Activated CD8-positive, alpha-beta memory T cell treated with anti-CD3 and anti-CD28 coated beads, Interleukin-2, amount 10 ng/mL, durations not matched to agents 7 days and 5 days (primary cell): ENCODE data around the gene CNTN1. TPM values are rescaled to one million over a fixed set of nuclear protein-coding genes. Genes with fewer than 3 reads are reported as not detected.

Source experiments
- ATAC-seq: fragments of 150-1000 bp; cut with Tn5 transposase; one replicate; pipeline ENCODE4 v1.10.0; 2021; ENCODE audit warnings: moderate library complexity
- CTCF ChIA-PET: fragments of 350-600 bp; sonication (Branson Sonifier 250); formaldehyde crosslinking; loops from one replicate; lab custom pipeline; 2021; ENCODE audit warnings: antibody characterized with exemption; lab: Charles Lee
- DNase-seq: peaks from one replicate; pipeline ENCODE4 v3.0.0-alpha.2; 2020
- H3K27ac Mint-ChIP-seq: one replicate; pipeline ENCODE4 v1.8.0; 2021; ENCODE audit warnings: mild to moderate bottlenecking, mixed read lengths
- H3K27me3 Mint-ChIP-seq: one replicate; pipeline ENCODE4 v1.8.0; 2021; ENCODE audit warnings: mixed read lengths
- H3K36me3 Mint-ChIP-seq: one replicate; pipeline ENCODE4 v1.8.0; 2021; ENCODE audit warnings: mild to moderate bottlenecking, mixed read lengths
- H3K4me1 Mint-ChIP-seq: one replicate; pipeline ENCODE4 v1.8.0; 2021; ENCODE audit warnings: mixed read lengths
- H3K4me3 Mint-ChIP-seq: one replicate; pipeline ENCODE4 v1.8.0; 2021; ENCODE audit warnings: mild to moderate bottlenecking, moderate library complexity, mixed read lengths
- H3K9me3 Mint-ChIP-seq: one replicate; pipeline ENCODE4 v1.8.0; 2022; ENCODE audit warnings: low read depth, mixed read lengths
- total RNA-seq, 2 experiments: library from RNA; stranded (reverse); gene quantifications; one replicate each; pipeline ENCODE4 v1.2.3, GENCODE V29; 2021

CNTN1 gene
- total RNA-seq, 2 experiments from 2014 or later, result not detected

DNA sequence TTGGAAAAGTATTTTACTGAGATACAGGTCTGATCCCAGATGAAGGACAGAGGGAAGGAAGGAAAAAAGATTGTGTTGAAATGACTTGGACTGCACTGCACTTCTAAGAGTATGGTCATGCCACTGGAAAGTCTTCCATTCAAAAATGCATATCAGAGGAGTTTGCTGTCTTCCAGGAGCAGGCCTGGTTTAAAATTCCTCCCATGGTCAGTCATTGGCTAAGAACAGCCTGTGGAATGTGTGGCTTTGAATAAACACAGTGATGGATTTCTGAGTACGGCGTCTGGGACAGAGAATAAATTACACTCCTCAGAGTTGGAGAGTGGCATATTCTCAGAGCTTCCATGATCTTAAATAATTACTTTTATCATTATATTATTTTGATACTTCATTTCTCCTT, 250.1 kb downstream of the CNTN1 start:
- Mint-ChIP-seq H3K27ac (no peak overlapping the region), H3K36me3 (no peaks in the 10 kb centered on the region), H3K27me3 (peaks cover 4% of the 10 kb centered on the region), H3K9me3 (no peaks in the 10 kb centered on the region), H3K4me3 (no peak overlapping the region), H3K4me1 (no peaks in the 10 kb centered on the region)
- CTCF ChIA-PET, result interaction anchor here (1.2 kb wide), 1 partner anchor 48 kb away, joined by 3 read pairs; no protein-coding TSS in a partner anchor
- DNase-seq (no peak), ATAC-seq (no peak)

DNA sequence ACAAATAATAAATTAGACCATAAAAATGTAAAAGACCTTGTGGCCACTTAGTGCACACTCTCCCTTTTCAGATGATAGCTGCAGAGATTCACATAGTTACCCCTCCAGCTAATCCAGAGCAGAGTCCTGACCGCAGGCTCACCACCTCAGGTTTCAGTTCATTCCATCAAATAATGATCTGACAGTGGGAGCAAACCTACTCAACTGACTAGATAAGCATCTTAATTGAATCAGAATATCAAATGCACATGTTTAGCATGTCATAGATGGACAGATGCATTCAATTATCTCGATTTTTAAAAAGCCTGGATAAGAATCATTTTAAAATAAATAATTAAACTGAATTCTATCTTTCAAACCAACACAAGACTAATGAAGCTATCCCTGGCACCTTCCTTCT, 253.5 kb downstream of the CNTN1 start:
- Mint-ChIP-seq H3K27me3 (peaks cover 4% of the 10 kb centered on the region), H3K27ac (no peak overlapping the region), H3K4me3 (no peak overlapping the region), H3K9me3 (no peaks in the 10 kb centered on the region), H3K4me1 (no peaks in the 10 kb centered on the region), H3K36me3 (no peaks in the 10 kb centered on the region)
- CTCF ChIA-PET, result interaction anchor here (1.0 to 1.6 kb wide), 3 partner anchors 23 to 1079 kb away, joined by 3 to 4 read pairs (median 3); no protein-coding TSS in a partner anchor
- no peak for DNase-seq
- ATAC-seq, result no peak

DNA sequence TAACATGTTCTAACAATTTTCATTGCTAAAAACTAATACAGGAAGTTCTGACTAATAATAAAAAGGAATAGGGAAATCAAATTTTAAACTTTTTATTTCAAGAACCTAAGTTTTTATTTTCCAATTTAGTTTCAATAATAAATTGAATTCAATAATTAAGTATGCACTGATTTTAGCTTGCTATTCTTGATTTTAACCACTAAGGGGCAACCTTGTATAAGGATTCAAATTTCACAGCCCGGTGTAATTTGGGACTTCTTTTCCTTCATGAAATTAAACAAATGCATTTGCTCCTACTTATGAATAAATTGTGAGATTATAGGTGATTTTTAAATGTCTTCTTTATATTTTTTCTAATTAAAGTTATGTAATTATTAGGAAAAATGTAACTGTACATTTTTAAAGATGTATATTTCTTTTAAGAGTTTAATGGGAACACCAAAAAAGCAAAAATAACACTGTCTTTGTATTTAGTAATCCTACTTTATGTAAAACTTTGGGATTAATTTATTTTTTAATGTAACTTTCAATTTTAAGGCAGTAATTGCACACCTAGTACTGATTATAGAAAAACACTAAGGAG, 254.5 kb downstream of the CNTN1 start:
- Mint-ChIP-seq H3K9me3 (no peaks in the 10 kb centered on the region), H3K4me1 (no peaks in the 10 kb centered on the region), H3K36me3 (no peaks in the 10 kb centered on the region), H3K4me3 (no peak overlapping the region), H3K27me3 (peaks cover 4% of the 10 kb centered on the region), H3K27ac (no peak overlapping the region)
- CTCF ChIA-PET, result interaction anchor here (1.0 to 1.6 kb wide), 4 partner anchors 22 to 1078 kb away, joined by 3 to 6 read pairs (median 4); no protein-coding TSS in a partner anchor
- no peak for ATAC-seq
- DNase-seq, result no peak

DNA sequence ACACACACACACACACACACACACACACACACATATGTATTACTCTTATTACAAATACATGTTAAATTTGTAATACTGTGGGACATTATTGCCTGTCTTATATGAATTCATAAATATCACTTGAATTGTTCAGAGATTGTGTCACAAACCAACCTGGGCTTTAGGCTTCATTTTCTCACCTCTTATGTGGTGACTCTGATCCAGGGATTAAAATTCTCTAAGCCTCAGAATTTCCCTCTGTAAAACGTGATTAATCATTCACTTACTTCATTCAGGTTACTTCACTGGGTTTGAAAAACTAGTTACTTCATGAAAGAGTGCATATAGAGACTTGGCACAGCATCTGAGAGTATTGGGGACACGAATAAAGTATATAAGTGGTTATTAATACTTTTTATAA, 255.6 kb downstream of the CNTN1 start:
- Mint-ChIP-seq H3K4me1 (no peaks in the 10 kb centered on the region), H3K27ac (no peak overlapping the region), H3K9me3 (no peaks in the 10 kb centered on the region), H3K4me3 (no peak overlapping the region), H3K36me3 (no peaks in the 10 kb centered on the region), H3K27me3 (no peaks in the 10 kb centered on the region)
- DNase-seq (no peak), ATAC-seq (no peak)
- CTCF ChIA-PET, result no interaction called here

DNA sequence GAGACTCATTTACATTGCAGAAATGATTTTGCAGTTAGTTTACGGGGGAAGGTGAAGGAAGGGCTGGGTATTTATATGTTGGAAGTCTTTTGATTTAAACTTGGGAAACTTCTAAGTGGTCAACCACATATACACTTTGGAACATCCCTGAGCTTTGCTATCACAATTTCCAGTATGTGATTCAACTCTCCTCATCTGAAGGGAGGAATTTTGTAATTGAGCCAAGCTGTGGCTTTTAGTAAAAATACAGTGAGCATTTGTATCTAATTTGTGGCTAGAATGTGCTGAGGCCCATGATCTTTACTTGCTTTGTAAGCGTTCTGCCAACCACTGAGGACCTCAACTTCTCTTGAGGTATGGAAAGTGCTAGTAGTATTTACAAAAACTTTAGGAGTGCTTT, 260.8 kb downstream of the CNTN1 start:
- no peak for DNase-seq
- Mint-ChIP-seq H3K27me3 (no peaks in the 10 kb centered on the region), H3K4me3 (no peak overlapping the region), H3K4me1 (no peaks in the 10 kb centered on the region), H3K9me3 (no peaks in the 10 kb centered on the region), H3K36me3 (no peaks in the 10 kb centered on the region), H3K27ac (no peak overlapping the region)
- no peak for ATAC-seq
- CTCF ChIA-PET, result no interaction called here

DNA sequence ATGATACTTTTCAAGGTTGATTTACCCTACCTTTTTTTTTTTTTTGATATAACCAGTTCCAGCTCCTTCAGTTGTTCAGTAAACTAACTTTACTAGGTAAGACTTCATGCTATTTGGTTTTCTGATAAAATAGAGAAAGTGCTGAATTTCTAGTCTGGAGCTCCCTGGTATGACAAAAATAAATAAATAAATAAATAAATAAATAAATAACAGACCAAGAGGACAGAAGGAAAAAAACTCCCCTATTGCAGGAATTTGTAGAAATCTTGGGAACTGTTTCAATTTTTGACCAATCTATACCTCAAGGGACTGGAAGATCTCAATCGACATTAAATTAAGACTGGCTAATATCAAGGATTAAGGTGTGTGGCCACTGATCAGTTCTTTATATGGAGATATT, 265.2 kb downstream of the CNTN1 start:
- no peak for ATAC-seq
- H3K4me3 Mint-ChIP-seq, result no peak overlapping the region
- DNase-seq, result no peak
- H3K9me3 Mint-ChIP-seq, result no peaks in the 10 kb centered on the region
- CTCF ChIA-PET, result no interaction called here
- no peaks in the 10 kb centered on the region for H3K4me1 Mint-ChIP-seq
- H3K36me3 Mint-ChIP-seq, result no peaks in the 10 kb centered on the region
- no peaks in the 10 kb centered on the region for H3K27me3 Mint-ChIP-seq
- H3K27ac Mint-ChIP-seq, result no peak overlapping the region

DNA sequence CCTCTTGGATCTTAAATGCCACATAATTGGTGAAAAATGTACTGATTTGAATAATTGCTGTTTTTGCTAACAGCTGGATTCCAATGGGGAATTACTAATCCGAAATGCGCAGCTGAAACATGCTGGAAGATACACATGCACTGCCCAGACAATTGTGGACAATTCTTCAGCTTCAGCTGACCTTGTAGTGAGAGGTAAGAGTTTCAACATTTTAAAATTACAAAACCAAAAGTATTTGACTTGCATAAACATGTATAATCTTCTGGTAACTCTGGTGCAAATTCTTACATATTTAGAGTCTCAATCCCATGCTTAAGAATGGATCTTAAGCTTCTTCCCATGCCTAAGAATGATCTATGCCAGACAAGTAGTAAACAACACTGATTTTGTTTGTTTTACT, 266.8 kb downstream of the CNTN1 start:
- no peaks in the 10 kb centered on the region for H3K27me3 Mint-ChIP-seq
- CTCF ChIA-PET, result no interaction called here
- no peak overlapping the region for H3K27ac Mint-ChIP-seq

DNA sequence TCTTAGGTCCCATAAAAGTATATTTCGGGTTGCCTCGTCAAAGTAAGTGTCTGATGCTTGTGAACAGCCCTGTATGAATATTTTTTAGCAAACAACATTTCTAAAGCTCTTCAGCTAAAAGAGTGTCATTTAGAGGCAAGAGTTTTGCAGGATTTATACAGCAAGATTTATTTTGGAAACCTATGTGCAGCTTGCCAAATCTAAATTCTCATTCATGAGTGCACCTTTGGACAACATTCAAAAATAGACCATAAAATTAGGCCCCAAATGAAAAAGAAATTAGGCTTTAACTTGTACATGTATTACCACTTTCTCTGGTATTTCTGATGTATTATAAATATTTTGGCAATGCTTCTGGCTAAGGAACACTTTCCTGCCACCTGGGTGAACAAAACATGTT, 271.5 kb downstream of the CNTN1 start:
- no peak overlapping the region for H3K4me3 Mint-ChIP-seq

More for the DNA sequence above, 266.8 kb downstream of the CNTN1 start:
- Mint-ChIP-seq H3K4me1 (no peaks in the 10 kb centered on the region), H3K4me3 (no peak overlapping the region), H3K9me3 (no peaks in the 10 kb centered on the region), H3K36me3 (no peaks in the 10 kb centered on the region)
- ATAC-seq, result no peak
- DNase-seq, result no peak

DNA sequence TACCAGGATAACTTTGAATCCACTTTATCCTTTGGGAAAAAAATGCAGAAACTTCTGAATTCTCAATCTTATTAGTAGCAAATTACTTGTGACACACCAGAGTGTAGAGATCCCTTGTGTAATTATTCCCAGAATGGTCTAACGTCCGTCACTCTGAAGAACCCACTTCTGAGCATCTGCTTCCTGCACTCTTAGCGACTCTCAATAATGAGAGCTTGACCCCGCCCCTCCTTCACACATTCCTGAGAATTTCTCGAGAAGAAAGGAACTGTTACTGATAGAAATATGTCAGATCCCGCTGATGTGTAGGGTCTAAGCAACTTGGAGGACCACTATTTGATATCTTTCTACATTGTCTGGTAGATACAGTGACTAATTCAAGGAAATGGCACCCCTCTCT, 277.6 kb downstream of the CNTN1 start:
- DNase-seq, result no peak
- Mint-ChIP-seq H3K27ac (no peak overlapping the region), H3K4me3 (no peak overlapping the region), H3K27me3 (no peaks in the 10 kb centered on the region), H3K36me3 (no peaks in the 10 kb centered on the region), H3K9me3 (no peaks in the 10 kb centered on the region), H3K4me1 (no peaks in the 10 kb centered on the region)
- no peak for ATAC-seq
- CTCF ChIA-PET, result no interaction called here

More for the DNA sequence above, 271.5 kb downstream of the CNTN1 start:
- Mint-ChIP-seq H3K27ac (no peak overlapping the region), H3K36me3 (no peaks in the 10 kb centered on the region), H3K4me1 (no peaks in the 10 kb centered on the region), H3K9me3 (no peaks in the 10 kb centered on the region), H3K27me3 (no peaks in the 10 kb centered on the region)
- CTCF ChIA-PET, result no interaction called here
- no peak for ATAC-seq
- no peak for DNase-seq

DNA sequence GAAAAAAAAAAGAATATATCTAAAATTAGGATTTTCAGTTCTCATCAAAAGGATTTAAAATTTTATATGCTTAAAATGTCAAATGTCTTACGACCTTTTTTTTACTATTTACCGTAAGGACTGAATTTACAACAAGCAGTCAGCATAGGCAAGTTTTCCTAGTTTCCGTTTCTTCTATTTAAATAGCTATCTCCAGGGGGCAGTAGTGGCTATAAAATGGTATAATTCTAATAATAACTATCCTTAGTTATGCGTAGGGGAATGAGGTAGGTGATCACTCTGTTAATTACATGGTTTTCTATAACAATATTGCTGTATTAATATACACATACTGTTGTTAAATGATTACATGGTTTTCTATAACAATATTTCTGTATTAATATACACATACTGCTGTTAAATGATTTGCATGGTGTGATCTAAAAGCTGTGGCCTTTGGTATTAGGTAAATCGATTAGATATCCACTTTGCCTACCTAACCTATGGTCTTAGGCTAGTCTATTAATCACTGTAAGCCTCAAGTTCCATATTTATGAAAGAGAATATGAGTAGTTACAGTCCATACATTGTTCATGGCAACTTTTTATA, 278.2 kb downstream of the CNTN1 start:
- Mint-ChIP-seq H3K4me3 (no peak overlapping the region), H3K9me3 (no peaks in the 10 kb centered on the region), H3K36me3 (no peaks in the 10 kb centered on the region), H3K27ac (no peak overlapping the region), H3K4me1 (no peaks in the 10 kb centered on the region), H3K27me3 (no peaks in the 10 kb centered on the region)
- no peak for DNase-seq
- no peak for ATAC-seq
- CTCF ChIA-PET, result no interaction called here

DNA sequence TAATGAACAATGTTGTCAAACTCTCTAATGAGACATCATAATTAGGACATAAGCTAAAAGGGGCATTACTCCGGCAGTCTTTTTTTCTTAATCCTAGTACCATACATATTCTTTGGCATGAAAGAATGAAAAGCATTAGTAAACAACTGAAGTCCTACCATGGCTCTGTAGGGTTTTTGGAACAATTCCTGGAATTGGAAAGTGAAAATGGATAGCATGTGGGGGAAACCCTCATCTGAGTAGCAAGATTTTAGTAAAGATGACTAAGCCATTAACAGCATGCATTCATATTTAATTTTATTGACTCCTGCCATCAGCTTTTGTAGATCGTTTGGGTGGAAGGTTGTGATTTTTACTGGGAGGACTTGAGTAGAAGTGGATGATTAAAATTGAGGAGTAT, 279.7 kb downstream of the CNTN1 start:
- Mint-ChIP-seq H3K4me3 (no peak overlapping the region), H3K36me3 (no peaks in the 10 kb centered on the region), H3K27me3 (no peaks in the 10 kb centered on the region), H3K9me3 (no peaks in the 10 kb centered on the region), H3K4me1 (no peaks in the 10 kb centered on the region), H3K27ac (no peak overlapping the region)
- CTCF ChIA-PET, result no interaction called here
- no peak for DNase-seq
- ATAC-seq, result no peak

DNA sequence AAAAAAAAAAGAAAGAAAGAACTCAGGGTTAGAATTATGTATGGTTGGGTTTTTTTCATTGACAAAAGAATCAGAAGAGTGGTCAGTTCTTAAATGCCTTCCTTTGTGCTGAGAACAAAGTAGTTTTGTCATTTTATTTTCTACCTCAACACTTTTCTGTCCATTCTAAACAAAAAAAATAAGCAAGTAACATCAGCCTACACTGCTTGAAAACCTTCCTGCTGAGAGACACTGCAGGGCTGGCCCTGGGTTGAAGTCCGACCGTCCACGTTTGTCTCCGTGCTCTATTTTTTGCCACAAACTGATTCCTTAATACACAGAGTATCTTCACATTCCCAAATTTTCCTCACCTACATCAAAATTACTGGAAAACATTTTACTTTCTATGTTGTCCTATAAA, 284.3 kb downstream of the CNTN1 start:
- CTCF ChIA-PET, result no interaction called here
- Mint-ChIP-seq H3K9me3 (no peaks in the 10 kb centered on the region), H3K4me3 (no peak overlapping the region), H3K4me1 (no peaks in the 10 kb centered on the region), H3K27ac (no peak overlapping the region), H3K36me3 (no peaks in the 10 kb centered on the region), H3K27me3 (no peaks in the 10 kb centered on the region)
- no peak for ATAC-seq
- DNase-seq, result no peak

DNA sequence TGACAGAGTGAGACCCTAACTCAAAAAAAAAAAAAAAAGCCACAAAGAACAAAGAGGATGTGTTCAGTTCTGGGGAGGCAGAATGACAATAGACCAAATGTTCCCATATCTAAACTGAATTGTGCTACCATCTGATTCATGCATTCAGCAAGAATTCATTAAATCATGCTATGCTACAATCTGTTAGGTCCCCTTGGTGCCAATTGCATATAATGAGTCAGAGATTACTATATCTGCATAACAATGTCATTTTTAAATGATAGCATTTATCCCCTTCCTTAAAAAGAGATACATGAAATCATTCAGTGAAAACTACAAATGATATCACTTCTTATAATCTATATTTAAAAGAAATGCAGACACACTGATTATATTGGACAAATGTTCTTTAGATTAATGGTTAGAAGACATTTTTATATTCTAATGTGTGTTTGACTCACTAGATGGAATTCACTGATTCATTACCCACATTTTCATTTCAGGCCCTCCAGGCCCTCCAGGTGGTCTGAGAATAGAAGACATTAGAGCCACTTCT, 288.3 kb downstream of the CNTN1 start:
- H3K36me3 Mint-ChIP-seq, result no peaks in the 10 kb centered on the region
- no peak overlapping the region for H3K27ac Mint-ChIP-seq
- no peak for DNase-seq
- no peaks in the 10 kb centered on the region for H3K9me3 Mint-ChIP-seq
- CTCF ChIA-PET, result no interaction called here
- H3K27me3 Mint-ChIP-seq, result no peaks in the 10 kb centered on the region
- H3K4me1 Mint-ChIP-seq, result no peaks in the 10 kb centered on the region
- no peak overlapping the region for H3K4me3 Mint-ChIP-seq
- ATAC-seq, result no peak

DNA sequence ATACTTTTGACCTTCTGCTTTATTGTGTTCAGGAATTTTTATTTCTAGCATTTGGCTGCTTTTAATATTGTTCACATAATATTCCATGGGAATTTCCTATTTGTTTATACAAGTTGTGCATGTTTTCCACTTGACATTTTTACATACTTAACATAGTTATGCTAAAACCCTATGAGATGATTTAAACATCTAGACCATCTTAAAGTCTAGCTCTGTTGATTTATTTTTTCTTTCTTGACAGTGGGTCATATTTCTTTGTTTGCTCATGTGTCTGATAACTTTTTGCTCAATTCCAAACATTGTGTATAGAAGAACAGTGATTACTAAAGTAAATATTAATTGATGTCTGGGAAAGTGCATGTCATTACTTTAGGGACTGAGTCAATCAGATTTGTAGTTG, 293.8 kb downstream of the CNTN1 start:
- Mint-ChIP-seq H3K4me1 (no peaks in the 10 kb centered on the region), H3K4me3 (no peak overlapping the region), H3K36me3 (no peaks in the 10 kb centered on the region), H3K27me3 (no peaks in the 10 kb centered on the region), H3K9me3 (no peaks in the 10 kb centered on the region), H3K27ac (no peak overlapping the region)
- CTCF ChIA-PET, result no interaction called here
- ATAC-seq, result no peak
- no peak for DNase-seq
